Subcutaneous adipose tissue (tissue), 4 donors: ENCODE measurements around the gene ADAM10. TPM values are rescaled to one million over a fixed set of nuclear protein-coding genes. Genes with fewer than 3 reads are reported as not detected.

Experiments used
- CTCF ChIP-seq: fragments of 450-650 bp; IDR thresholded peaks from one replicate; pipeline ENCODE4 v1.5.1; 2016; ENCODE audit warnings: low read depth, mild to moderate bottlenecking, control low read depth, antibody characterized with exemption, moderate library complexity
- total RNA-seq, 4 donors: library from RNA; depleted of rRNA; stranded (reverse); fragments of >200 nt; gene quantifications; one replicate each; pipeline ENCODE4 v1.1.0, GENCODE V29; 2016

ADAM10 gene
- total RNA-seq, 4 donors from 2014 or later = 55.4 to 105 (median 57.6) TPM

GRCh38 chr15:58546635-58547627 lies 202.6 kb downstream of the ADAM10 start:
- TF ChIP-seq CTCF = no peak

GRCh38 chr15:58546066-58546591 lies 203.4 kb downstream of the ADAM10 start:
- TF ChIP-seq CTCF = no peak

GRCh38 chr15:58545307-58546065 lies 204.0 kb downstream of the ADAM10 start:
- TF ChIP-seq CTCF = no peak

- TF ChIP-seq CTCF = no peak
Measured at GRCh38 chr15:58544756-58545155, 204.8 kb downstream of the ADAM10 start.

GRCh38 chr15:58543664-58544335 lies 205.7 kb downstream of the ADAM10 start:
- TF ChIP-seq CTCF = no peak

GRCh38 chr15:58541410-58542087 lies 208.0 kb downstream of the ADAM10 start:
- TF ChIP-seq CTCF = no peak
